Hepatocyte (in vitro differentiated cells): ENCODE results near the gene TOMM7. TPM values are rescaled to one million over a fixed set of nuclear protein-coding genes. Genes with fewer than 3 reads are reported as not detected.
A peak's percentile ranks its signal among the peaks of the same experiment; 100 is the strongest.

Source experiments
- DNase-seq: peaks from one replicate; pipeline ENCODE4 v3.0.0-alpha.2; 2016; ENCODE audit warnings: low spot score
- H2AFZ ChIP-seq: fragments of 200-600 bp; sonication (generic); 2 replicates; pipeline ENCODE4 v1.6.0; 2016; ENCODE audit warnings: antibody characterized with exemption, mild to moderate bottlenecking
- H3K27ac ChIP-seq: fragments of 200-600 bp; sonication (generic); 2 replicates; pipeline ENCODE4 v1.5.1; 2016; ENCODE audit warnings: mild to moderate bottlenecking
- H3K27me3 ChIP-seq: fragments of 200-600 bp; sonication (generic); 2 replicates; pipeline ENCODE4 v1.6.1; 2016
- H3K36me3 ChIP-seq: fragments of 200-600 bp; sonication (generic); replicated peaks from 2 replicates; pipeline ENCODE4 v1.5.1; 2016; ENCODE audit warnings: low read depth; ENCODE audit not compliant: insufficient read depth
- H3K4me1 ChIP-seq: fragments of 200-600 bp; sonication (generic); 2 replicates; pipeline ENCODE4 v1.5.1; 2016; ENCODE audit warnings: mild to moderate bottlenecking, moderate library complexity; ENCODE audit not compliant: insufficient read depth
- H3K4me2 ChIP-seq: fragments of 200-600 bp; sonication (generic); 2 replicates; pipeline ENCODE4 v1.6.0; 2016
- H3K4me3 ChIP-seq: fragments of 200-600 bp; sonication (generic); 2 replicates; pipeline ENCODE4 v1.5.1; 2016; ENCODE audit warnings: mild to moderate bottlenecking
- H3K79me2 ChIP-seq: fragments of 200-600 bp; sonication (generic); 2 replicates; pipeline ENCODE4 v1.6.0; 2017; ENCODE audit warnings: mild to moderate bottlenecking
- H3K9me2 ChIP-seq: fragments of 200-600 bp; sonication (generic); replicated peaks from 2 replicates; pipeline ENCODE4 v1.6.0; 2017; ENCODE audit warnings: mild to moderate bottlenecking; ENCODE audit not compliant: insufficient read depth
- H3K9me3 ChIP-seq: fragments of 200-600 bp; sonication (generic); 2 replicates; pipeline ENCODE4 v1.5.1; 2016; ENCODE audit warnings: low read depth, mild to moderate bottlenecking
- H4K20me1 ChIP-seq: fragments of 200-600 bp; sonication (generic); 2 replicates; pipeline ENCODE4 v1.6.0; 2016; ENCODE audit warnings: mild to moderate bottlenecking; ENCODE audit not compliant: insufficient read depth, poor library complexity, severe bottlenecking
- CTCF ChIP-seq: fragments of 200-600 bp; sonication (generic); IDR thresholded peaks from 2 replicates; pipeline ENCODE4 v1.5.1; 2016; ENCODE audit warnings: antibody characterized with exemption, mild to moderate bottlenecking; ENCODE audit not compliant: poor library complexity
- EZH2 ChIP-seq: fragments of 200-600 bp; sonication (generic); IDR thresholded peaks from 2 replicates; pipeline ENCODE4 v1.6.1; 2016; ENCODE audit warnings: antibody characterized with exemption, mild to moderate bottlenecking, borderline replicate concordance
- WGBS: methylation state at CpG from one replicate; pipeline ENCODE4 v1.1.6; 2016; ENCODE audit warnings: low lambda C conversion rate; ENCODE audit errors: missing lambda C conversion rate; 5-methylcytosine and 5-hydroxymethylcytosine counted together
- polyA plus RNA-seq: library from polyadenylated mRNA; unstranded; fragments of >200 nt; fragmentation: Nextera tagmentation; extraction: Ambion mirVana; gene quantifications from 2 replicates; pipeline ENCODE4 v1.2.1, GENCODE V29; 2016
- small RNA-seq: library from RNA; depleted of rRNA; stranded (forward); fragments of <200 nt; gene quantifications from one replicate; pipeline ENCODE3, GENCODE V24; 2014
- total RNA-seq: library from RNA; depleted of rRNA; stranded (reverse); fragments of >200 nt; gene quantifications from 2 replicates; pipeline ENCODE4 v1.2.3, GENCODE V29; 2014

Gene TOMM7
- total and polyA plus RNA-seq, 2 experiments from 2014 or later: 215 to 322 TPM

GRCh38 chr7:22765609-22766008 lies 57.0 kb downstream of the TOMM7 start:
- Histone ChIP-seq H3K36me3 (no peaks in the 10 kb centered on the region), H3K27me3 (no peaks in the 10 kb centered on the region), H3K4me1 (no peaks in the 10 kb centered on the region), H3K9me2 (no peaks in the 10 kb centered on the region), H3K9me3 (no peaks in the 10 kb centered on the region), H3K4me2 (no peak overlapping the region), H4K20me1 (no peaks in the 10 kb centered on the region), H2AFZ (no peak overlapping the region), H3K27ac (no peak overlapping the region), H3K4me3 (no peak overlapping the region), H3K79me2 (no peaks in the 10 kb centered on the region)
- WGBS: 70% methylated on average over 4 of the region's 4 CpGs
- DNase-seq: no peak
- TF ChIP-seq EZH2 (no peak), CTCF (no peak)

Small RNAs within 50 kb of the gene (small RNA-seq; reads per million reads assigned to genes)
- 2,493 reads per million, percentile 99 among the genes with 10 or more reads in this experiment for gene SNORD93

Other genes starting within 250 kb of the TOMM7 start
- gene IL6, start 95.6 kb downstream of the TOMM7 start, total RNA-seq: 1.6 and 4.3 TPM in 2 replicates
- gene IL6, start 95.6 kb downstream of the TOMM7 start, polyA plus RNA-seq: 3.4 and 3.5 TPM in 2 replicates
- 37.6 and 58.1 TPM in 2 replicates for gene HYCC1, start 191.3 kb upstream of the TOMM7 start, total RNA-seq
- gene HYCC1, start 191.3 kb upstream of the TOMM7 start, polyA plus RNA-seq: 16.1 and 17.6 TPM in 2 replicates